ENCODE results near the gene ALDH8A1. TPM values are rescaled to one million over a fixed set of nuclear protein-coding genes. Genes with fewer than 3 reads are reported as not detected.

The ALDH8A1 gene
- total RNA-seq, 1 experiment from 2014 or later, result 0.29 TPM

DNA sequence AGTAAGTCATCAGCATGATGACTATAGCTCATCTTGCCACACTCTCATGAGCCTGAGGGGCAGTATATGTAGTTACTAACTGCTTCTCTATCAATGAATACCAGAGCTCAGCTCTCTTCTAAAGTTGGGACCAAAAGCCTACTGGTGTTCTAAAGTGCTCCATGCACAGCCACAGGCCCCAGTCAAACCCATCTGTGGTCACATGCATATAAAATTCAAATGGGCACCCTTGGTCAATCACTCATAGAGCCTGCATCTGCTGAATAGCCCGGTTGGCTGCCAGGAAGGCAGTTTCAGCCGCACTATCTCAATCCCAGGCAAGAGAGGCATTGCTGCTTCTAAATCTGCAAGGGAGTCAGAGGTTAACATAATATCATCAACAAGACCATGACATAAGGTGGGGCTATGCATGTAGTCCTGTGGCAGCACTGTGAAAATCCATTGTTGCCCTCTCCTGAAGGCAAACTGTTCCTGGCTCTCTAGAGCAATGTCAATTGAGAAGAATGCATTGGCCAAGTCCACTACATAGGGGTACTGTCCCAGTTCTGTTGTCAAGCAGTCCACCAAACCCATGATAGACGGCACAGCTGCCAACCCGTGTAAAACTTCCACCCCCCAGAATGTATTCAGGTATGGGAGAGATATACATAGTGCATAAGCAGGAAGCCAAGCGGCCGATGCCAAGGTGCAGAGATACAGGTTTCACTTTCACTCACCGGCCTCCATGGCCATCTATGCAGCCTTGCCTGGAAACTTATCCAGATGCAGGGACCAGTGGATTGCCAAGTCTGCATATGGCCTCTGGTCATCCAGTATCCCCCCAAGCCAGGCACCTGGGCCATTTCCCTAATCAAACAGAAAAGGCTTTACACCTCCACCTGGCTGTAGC is 76.2 kb downstream of the ALDH8A1 start:
- intact Hi-C loops (cut with micrococcal nuclease; ENCODE audit: unreplicated experiment), result no loop called here
- CTCF ChIA-PET, result no interaction called here
- peaks cover 10% of the 10 kb centered on the region for H3K9me3 Mint-ChIP-seq (ENCODE audit: unreplicated experiment)
- no TSS peak for BruUV-seq (replicated peaks)
- no peak for DNase-seq
- H3K27me3 Mint-ChIP-seq (ENCODE audit: insufficient read depth, unreplicated experiment), result no peaks in the 10 kb centered on the region
- H3K4me3 Mint-ChIP-seq (ENCODE audit: unreplicated experiment), result no peak overlapping the region
- TF ChIP-seq, protein P1, sequence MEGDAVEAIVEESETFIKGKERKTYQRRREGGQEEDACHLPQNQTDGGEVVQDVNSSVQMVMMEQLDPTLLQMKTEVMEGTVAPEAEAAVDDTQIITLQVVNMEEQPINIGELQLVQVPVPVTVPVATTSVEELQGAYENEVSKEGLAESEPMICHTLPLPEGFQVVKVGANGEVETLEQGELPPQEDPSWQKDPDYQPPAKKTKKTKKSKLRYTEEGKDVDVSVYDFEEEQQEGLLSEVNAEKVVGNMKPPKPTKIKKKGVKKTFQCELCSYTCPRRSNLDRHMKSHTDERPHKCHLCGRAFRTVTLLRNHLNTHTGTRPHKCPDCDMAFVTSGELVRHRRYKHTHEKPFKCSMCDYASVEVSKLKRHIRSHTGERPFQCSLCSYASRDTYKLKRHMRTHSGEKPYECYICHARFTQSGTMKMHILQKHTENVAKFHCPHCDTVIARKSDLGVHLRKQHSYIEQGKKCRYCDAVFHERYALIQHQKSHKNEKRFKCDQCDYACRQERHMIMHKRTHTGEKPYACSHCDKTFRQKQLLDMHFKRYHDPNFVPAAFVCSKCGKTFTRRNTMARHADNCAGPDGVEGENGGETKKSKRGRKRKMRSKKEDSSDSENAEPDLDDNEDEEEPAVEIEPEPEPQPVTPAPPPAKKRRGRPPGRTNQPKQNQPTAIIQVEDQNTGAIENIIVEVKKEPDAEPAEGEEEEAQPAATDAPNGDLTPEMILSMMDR (IDR thresholded peaks at IDR 0.05; ENCODE audit: insufficient read depth in 1 of 2, low read depth in 1 of 2, low read length in 1 of 2, severe bottlenecking in 1 of 2, unreplicated experiment in 1 of 2), result no peak
- no peak overlapping the region for H3K4me3 ChIP-seq (ENCODE audit: low read depth, low read length)
- no peaks in the 10 kb centered on the region for H3K27me3 ChIP-seq (replicated peaks; ENCODE audit: control insufficient read depth, insufficient read depth, low read length)
- no peak overlapping the region for H3K27ac Mint-ChIP-seq (ENCODE audit: unreplicated experiment)
- H3K4me1 ChIP-seq, result no peaks in the 10 kb centered on the region
- no peaks in the 10 kb centered on the region for H3K36me3 ChIP-seq (ENCODE audit: control insufficient read depth, insufficient read depth, low read length)
- peaks cover 13% of the 10 kb centered on the region for H3K9me3 ChIP-seq
- H3K36me3 Mint-ChIP-seq (ENCODE audit: insufficient read depth, unreplicated experiment), result peaks cover 6% of the 10 kb centered on the region
- H3K4me1 Mint-ChIP-seq (ENCODE audit: low read depth, unreplicated experiment), result no peaks in the 10 kb centered on the region
- POLR2A ChIA-PET, result no interaction called here

DNA sequence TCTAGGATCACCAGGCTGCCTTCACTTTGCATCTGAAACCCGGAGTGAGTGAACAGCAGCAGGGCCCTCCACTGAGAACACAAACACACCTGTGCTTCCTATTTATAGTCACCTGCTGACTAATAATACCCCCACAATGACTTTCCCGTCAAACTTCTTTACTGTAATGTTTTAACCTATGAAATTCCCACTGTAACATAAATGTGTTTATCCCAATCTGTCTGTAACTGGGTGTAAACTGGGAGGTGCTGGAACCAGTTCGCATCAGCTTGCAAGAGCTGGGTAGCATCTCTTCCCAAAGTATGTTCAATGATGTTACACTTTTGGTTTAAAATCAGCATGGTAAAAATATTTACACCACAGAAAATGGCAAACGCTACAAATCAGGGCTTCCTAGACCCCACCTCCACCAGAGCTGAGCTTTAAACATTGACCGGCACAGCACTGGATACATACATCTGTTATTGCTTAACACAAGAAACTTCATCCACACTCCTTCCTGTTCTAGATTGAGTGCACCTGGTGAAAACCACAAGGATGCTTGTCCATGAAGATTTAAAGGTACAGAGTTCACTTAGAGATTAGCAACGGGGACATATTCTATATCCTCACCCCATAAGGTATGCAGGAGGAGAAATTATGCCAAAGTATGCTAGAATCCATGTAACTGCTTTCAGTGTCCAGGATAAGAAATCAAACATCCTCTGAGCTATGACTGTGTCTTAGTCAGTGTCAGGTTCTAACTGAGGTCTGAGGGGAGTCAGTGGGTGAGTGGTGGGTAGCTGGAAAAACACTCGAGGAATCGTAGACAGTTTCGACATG is 79.0 kb downstream of the ALDH8A1 start:
- H3K4me3 Mint-ChIP-seq (ENCODE audit: unreplicated experiment), result no peak overlapping the region
- POLR2A ChIA-PET, result no interaction called here
- Histone ChIP-seq H3K4me3 (ENCODE audit: low read depth, low read length) (no peak overlapping the region), H3K36me3 (ENCODE audit: control insufficient read depth, insufficient read depth, low read length) (no peaks in the 10 kb centered on the region), H3K27me3 (replicated peaks; ENCODE audit: control insufficient read depth, insufficient read depth, low read length) (no peaks in the 10 kb centered on the region), H3K9me3 (peaks cover 13% of the 10 kb centered on the region), H3K4me1 (no peaks in the 10 kb centered on the region)
- H3K27me3 Mint-ChIP-seq (ENCODE audit: insufficient read depth, unreplicated experiment), result no peaks in the 10 kb centered on the region
- CTCF ChIA-PET, result no interaction called here
- TF ChIP-seq, protein P1 (IDR thresholded peaks at IDR 0.05; ENCODE audit: insufficient read depth in 1 of 2, low read depth in 1 of 2, low read length in 1 of 2, severe bottlenecking in 1 of 2, unreplicated experiment in 1 of 2), result no peak
- H3K27ac Mint-ChIP-seq (ENCODE audit: unreplicated experiment), result no peak overlapping the region
- no peak for DNase-seq
- H3K36me3 Mint-ChIP-seq (ENCODE audit: insufficient read depth, unreplicated experiment), result peaks cover 6% of the 10 kb centered on the region
- peaks cover 9% of the 10 kb centered on the region for H3K9me3 Mint-ChIP-seq (ENCODE audit: unreplicated experiment)
- no TSS peak for BruUV-seq (replicated peaks)
- no peaks in the 10 kb centered on the region for H3K4me1 Mint-ChIP-seq (ENCODE audit: low read depth, unreplicated experiment)
- intact Hi-C loops (cut with micrococcal nuclease; ENCODE audit: unreplicated experiment), result no loop called here

DNA sequence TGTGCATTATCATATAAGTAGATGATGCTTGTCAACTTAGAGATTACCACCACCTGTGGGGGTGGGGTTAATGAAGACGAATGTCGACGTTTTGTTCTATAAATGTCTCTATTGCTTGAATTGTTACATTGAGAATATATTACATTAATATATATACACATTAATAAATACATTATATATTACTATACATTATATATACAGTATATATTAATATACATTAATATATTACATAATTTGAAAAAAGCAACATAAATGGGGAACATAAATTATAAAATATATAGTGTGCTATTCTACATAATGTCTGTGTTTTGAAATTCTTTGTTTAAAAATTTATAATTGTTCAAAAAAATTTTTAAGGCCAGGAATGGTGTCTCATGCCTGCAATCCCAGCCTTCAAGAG is 81.1 kb downstream of the ALDH8A1 start:
- Mint-ChIP-seq H3K27me3 (ENCODE audit: insufficient read depth, unreplicated experiment) (no peaks in the 10 kb centered on the region), H3K36me3 (ENCODE audit: insufficient read depth, unreplicated experiment) (no peaks in the 10 kb centered on the region), H3K27ac (ENCODE audit: unreplicated experiment) (no peak overlapping the region), H3K4me3 (ENCODE audit: unreplicated experiment) (no peak overlapping the region), H3K4me1 (ENCODE audit: low read depth, unreplicated experiment) (no peaks in the 10 kb centered on the region), H3K9me3 (ENCODE audit: unreplicated experiment) (no peaks in the 10 kb centered on the region)
- Histone ChIP-seq H3K4me3 (ENCODE audit: low read depth, low read length) (no peak overlapping the region), H3K27me3 (replicated peaks; ENCODE audit: control insufficient read depth, insufficient read depth, low read length) (no peaks in the 10 kb centered on the region), H3K9me3 (no peaks in the 10 kb centered on the region), H3K4me1 (no peaks in the 10 kb centered on the region), H3K36me3 (ENCODE audit: control insufficient read depth, insufficient read depth, low read length) (no peaks in the 10 kb centered on the region)
- ChIA-PET POLR2A (no interaction called here), CTCF (no interaction called here)
- intact Hi-C loops (cut with micrococcal nuclease; ENCODE audit: unreplicated experiment), result no loop called here
- DNase-seq, result no peak
- TF ChIP-seq, protein P1 (IDR thresholded peaks at IDR 0.05; ENCODE audit: insufficient read depth in 1 of 2, low read depth in 1 of 2, low read length in 1 of 2, severe bottlenecking in 1 of 2, unreplicated experiment in 1 of 2), result no peak
- no TSS peak for BruUV-seq (replicated peaks)

Small RNAs within 50 kb of the gene (microRNA-seq; reads per million reads assigned to microRNA genes)
- gene MIR3662, result 1.1 reads per million

Other genes with a start within 250 kb of the ALDH8A1 start
- 79.2 and 81.2 TPM in 2 replicates for gene HBS1L, start 104.7 kb upstream of the ALDH8A1 start, total RNA-seq (2022)
- 2.3 and 2.7 TPM in 2 replicates for gene MYB, start 231.2 kb upstream of the ALDH8A1 start, total RNA-seq (2022)